Keratinocyte (primary cell): Measurements from ENCODE around the gene ERC1. TPM values are rescaled to one million over a fixed set of nuclear protein-coding genes. Genes with fewer than 3 reads are reported as not detected.

Experiments used
- DNase-seq: peaks from one replicate; pipeline ENCODE4 v3.0.0-alpha.2; 2011; ENCODE audit warnings: low read depth, missing footprints, low spot score
- FAIRE-seq: peaks from 2 replicates; lab custom pipeline; 2011; peaks lifted over from hg19 to GRCh38; lab: Jason Lieb, UNC
- H2AFZ ChIP-seq: 2 replicates; pipeline ENCODE4 v1.6.0; 2012; ENCODE audit warnings: low read length, control low read depth, inconsistent platforms; ENCODE audit not compliant: control insufficient read depth
- H3K27ac ChIP-seq: 2 replicates; pipeline ENCODE4 v1.5.1; 2011; ENCODE audit warnings: low read length; ENCODE audit not compliant: control insufficient read depth, insufficient read depth
- H3K27me3 ChIP-seq: 3 replicates; pipeline ENCODE4 v1.6.0; 2011; ENCODE audit warnings: low read length; ENCODE audit not compliant: control insufficient read depth, insufficient read depth; ENCODE audit errors: extremely low read depth
- H3K36me3 ChIP-seq, 2 experiments: 2 replicates in 1 of 2; 3 replicates in 1 of 2; pipeline ENCODE4 v1.5.1; 2011; ENCODE audit warnings: low read length in 2 of 2, mild to moderate bottlenecking in 1 of 2; ENCODE audit not compliant: control insufficient read depth in 2 of 2, insufficient read depth in 2 of 2; ENCODE audit errors: extremely low read depth in 1 of 2
- H3K4me1 ChIP-seq: 3 replicates; pipeline ENCODE4 v1.5.1; 2011; ENCODE audit warnings: low read length; ENCODE audit not compliant: control insufficient read depth, insufficient read depth; ENCODE audit errors: extremely low read depth
- H3K4me2 ChIP-seq: 3 replicates; pipeline ENCODE4 v1.6.0; 2011; ENCODE audit warnings: low read depth, low read length; ENCODE audit not compliant: control insufficient read depth, insufficient read depth; ENCODE audit errors: extremely low read depth
- H3K4me3 ChIP-seq, 3 experiments: fragments of 200-600 bp in 1 of 3; sonication (generic) in 1 of 3; 2 replicates in 2 of 3; 3 replicates in 1 of 3; pipeline ENCODE4 v1.5.1; 2011 to 2016; ENCODE audit warnings: low read length in 3 of 3, mild to moderate bottlenecking in 3 of 3, control low read depth in 2 of 3, inconsistent platforms in 1 of 3, low read depth in 1 of 3, mixed read lengths in 1 of 3, mixed run types in 1 of 3, moderate library complexity in 1 of 3; ENCODE audit not compliant: control insufficient read depth in 2 of 3, insufficient read depth in 2 of 3; ENCODE audit errors: extremely low read depth in 1 of 3
- H3K79me2 ChIP-seq: 2 replicates; pipeline ENCODE4 v1.6.0; 2012; ENCODE audit warnings: low read length; ENCODE audit not compliant: control insufficient read depth, insufficient read depth
- H3K9ac ChIP-seq: 3 replicates; pipeline ENCODE4 v1.6.0; 2011; ENCODE audit warnings: low read length; ENCODE audit not compliant: control insufficient read depth, insufficient read depth; ENCODE audit errors: extremely low read depth
- H3K9me1 ChIP-seq: 3 replicates; pipeline ENCODE4 v1.6.0; 2011; ENCODE audit warnings: low read length; ENCODE audit not compliant: control insufficient read depth, insufficient read depth; ENCODE audit errors: extremely low read depth
- H3K9me3 ChIP-seq: 2 replicates; pipeline ENCODE4 v1.5.1; 2012; ENCODE audit warnings: low read depth, low read length; ENCODE audit not compliant: control insufficient read depth
- H4K20me1 ChIP-seq: 3 replicates; pipeline ENCODE4 v1.6.0; 2011; ENCODE audit warnings: low read length; ENCODE audit not compliant: control insufficient read depth, insufficient read depth; ENCODE audit errors: extremely low read depth
- EZH2 ChIP-seq: IDR thresholded peaks from one replicate; pipeline ENCODE4 v1.6.1; 2012; ENCODE audit warnings: inconsistent platforms, mild to moderate bottlenecking, low read length, moderate library complexity
- dilution Hi-C: fragments of 300-500 bp; cut with MboI; formaldehyde crosslinking; loops from one replicate; pipeline ENCODE4 v1.7.0; 2020; ENCODE audit warnings: low sequenced_read_pairs; ENCODE audit not compliant: extremely low pct_ligation_motif_present
- polyA plus RNA-seq, 5 experiments: library from polyadenylated mRNA; depleted of rRNA in 3 of 5; stranded (reverse) in 3 of 5; stranded (forward) in 1 of 5; unstranded in 1 of 5; fragments of >200 nt; gene quantifications; 1 replicate in 1 of 5; 2 replicates in 3 of 5; 3 replicates in 1 of 5; pipeline versions ENCODE4 v1.2.1 to v1.2.3, GENCODE V29; 2011 to 2012; ENCODE audit warnings: missing spikeins in 2 of 5, low read depth in 1 of 5, low replicate concordance in 1 of 5
- TF ChIP-seq, protein P1 (sequence below), 3 experiments: IDR thresholded peaks in 1 of 3; conservative IDR thresholded peaks in 1 of 3; optimal IDR thresholded peaks in 1 of 3; 2 replicates in 2 of 3; 3 replicates in 1 of 3; pipeline versions ENCODE3 to v1.5.1; 2011; ENCODE audit warnings: low read length in 3 of 3, mild to moderate bottlenecking in 3 of 3, moderate library complexity in 2 of 3, control low read depth in 1 of 3, inconsistent platforms in 1 of 3; ENCODE audit not compliant: insufficient read depth in 2 of 3; ENCODE audit errors: extremely low read depth in 1 of 3

ERC1 gene
- polyA plus RNA-seq, 1 donor (not counting 4 experiments of a cell fraction or from before 2014, with no cell fraction given): 16.1 TPM

DNA sequence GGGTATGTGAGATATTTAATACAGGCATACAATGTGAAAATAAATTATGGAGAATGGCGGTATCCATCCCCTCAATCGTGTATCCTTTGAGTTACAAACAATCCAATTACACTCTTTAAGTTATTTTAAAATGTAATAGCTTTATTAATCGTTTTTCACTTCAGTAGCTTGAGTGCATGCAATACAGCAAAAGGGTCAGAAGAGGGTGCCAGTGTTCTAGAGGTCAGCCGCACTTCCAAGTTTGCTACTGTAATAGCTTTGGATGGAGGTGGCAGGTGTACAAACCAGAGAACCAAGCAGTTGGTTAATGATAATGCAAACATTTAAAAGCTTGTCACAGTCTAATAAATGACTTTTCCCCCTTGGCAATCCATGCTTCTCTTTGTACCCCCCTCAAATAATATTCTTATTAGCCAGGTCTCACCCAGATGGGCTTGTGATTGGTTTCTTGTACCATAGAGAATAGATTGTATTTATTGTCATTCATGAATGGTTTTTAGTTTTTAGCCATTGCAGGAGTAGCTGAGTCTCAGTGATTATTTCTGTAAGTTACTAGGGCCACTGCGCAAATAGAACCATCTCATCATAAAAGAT lies 127.0 kb downstream of the ERC1 start:
- Histone ChIP-seq H3K27ac (no peak overlapping the region), H2AFZ (no peak overlapping the region), H3K9ac (no peak overlapping the region), H3K9me1 (no peaks in the 10 kb centered on the region), H3K36me3 (peaks cover 0 to 3% of the 10 kb centered on the region in 2 experiments), H3K4me2 (no peak overlapping the region), H3K4me1 (peaks cover 30% of the 10 kb centered on the region), H3K27me3 (no peaks in the 10 kb centered on the region), H3K9me3 (no peaks in the 10 kb centered on the region), H3K4me3 (no peak overlapping the region), H4K20me1 (no peaks in the 10 kb centered on the region), H3K79me2 (peaks cover 2% of the 10 kb centered on the region)
- DNase-seq (no peak), FAIRE-seq (peak; percentile 87)
- dilution Hi-C loops: no loop called here
- no peak for TF ChIP-seq EZH2
- TF ChIP-seq, protein P1, sequence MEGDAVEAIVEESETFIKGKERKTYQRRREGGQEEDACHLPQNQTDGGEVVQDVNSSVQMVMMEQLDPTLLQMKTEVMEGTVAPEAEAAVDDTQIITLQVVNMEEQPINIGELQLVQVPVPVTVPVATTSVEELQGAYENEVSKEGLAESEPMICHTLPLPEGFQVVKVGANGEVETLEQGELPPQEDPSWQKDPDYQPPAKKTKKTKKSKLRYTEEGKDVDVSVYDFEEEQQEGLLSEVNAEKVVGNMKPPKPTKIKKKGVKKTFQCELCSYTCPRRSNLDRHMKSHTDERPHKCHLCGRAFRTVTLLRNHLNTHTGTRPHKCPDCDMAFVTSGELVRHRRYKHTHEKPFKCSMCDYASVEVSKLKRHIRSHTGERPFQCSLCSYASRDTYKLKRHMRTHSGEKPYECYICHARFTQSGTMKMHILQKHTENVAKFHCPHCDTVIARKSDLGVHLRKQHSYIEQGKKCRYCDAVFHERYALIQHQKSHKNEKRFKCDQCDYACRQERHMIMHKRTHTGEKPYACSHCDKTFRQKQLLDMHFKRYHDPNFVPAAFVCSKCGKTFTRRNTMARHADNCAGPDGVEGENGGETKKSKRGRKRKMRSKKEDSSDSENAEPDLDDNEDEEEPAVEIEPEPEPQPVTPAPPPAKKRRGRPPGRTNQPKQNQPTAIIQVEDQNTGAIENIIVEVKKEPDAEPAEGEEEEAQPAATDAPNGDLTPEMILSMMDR (optimal IDR thresholded peaks at IDR 0.05 in 1 of 3, IDR thresholded peaks at IDR 0.05 in 1 of 3, conservative IDR thresholded peaks at IDR 0.05 in 1 of 3; ENCODE audit: extremely low read depth in 1 of 3, insufficient read depth in 2 of 3, low read length in 3 of 3): peak; percentile 74 to 84 (median 78)

DNA sequence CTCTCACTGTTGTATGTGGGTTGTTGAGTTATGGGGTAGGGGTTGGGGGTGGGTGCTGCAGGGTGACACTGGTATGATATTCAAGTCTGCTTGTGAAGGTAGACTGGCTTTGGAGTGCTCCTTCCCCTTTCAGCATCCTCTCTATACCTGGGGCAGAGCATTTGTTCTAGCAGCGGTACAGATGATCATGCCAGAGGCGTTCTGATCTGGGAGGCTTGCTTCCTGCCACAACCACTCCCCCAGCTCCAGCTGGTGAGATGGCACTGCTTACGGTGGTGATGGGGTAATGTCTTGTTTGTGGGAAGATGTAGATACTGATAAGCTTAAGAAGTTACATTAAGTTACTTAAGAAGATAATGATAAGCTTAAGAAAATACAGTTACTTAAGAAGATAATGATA lies 131.8 kb downstream of the ERC1 start:
- H3K36me3 ChIP-seq: peaks cover 0 to 3% of the 10 kb centered on the region in 2 experiments
- dilution Hi-C loops: no loop called here
- no peak for FAIRE-seq
- no peak overlapping the region for H3K4me3 ChIP-seq
- H2AFZ ChIP-seq: no peak overlapping the region
- no peaks in the 10 kb centered on the region for H3K27me3 ChIP-seq
- no peak for DNase-seq
- H3K79me2 ChIP-seq: no peaks in the 10 kb centered on the region
- H3K4me1 ChIP-seq: peaks cover under 1% of the 10 kb centered on the region
- H3K9me1 ChIP-seq: no peaks in the 10 kb centered on the region
- H3K4me2 ChIP-seq: no peak overlapping the region
- H3K9ac ChIP-seq: no peak overlapping the region
- TF ChIP-seq, protein P1 (optimal IDR thresholded peaks at IDR 0.05 in 1 of 3, IDR thresholded peaks at IDR 0.05 in 1 of 3, conservative IDR thresholded peaks at IDR 0.05 in 1 of 3; ENCODE audit: extremely low read depth in 1 of 3, insufficient read depth in 2 of 3, low read length in 3 of 3): no peak
- no peak for TF ChIP-seq EZH2
- H3K9me3 ChIP-seq: no peaks in the 10 kb centered on the region
- no peaks in the 10 kb centered on the region for H4K20me1 ChIP-seq
- H3K27ac ChIP-seq: no peak overlapping the region
